ENCODE measurements around the gene SCNN1A.

DNA sequence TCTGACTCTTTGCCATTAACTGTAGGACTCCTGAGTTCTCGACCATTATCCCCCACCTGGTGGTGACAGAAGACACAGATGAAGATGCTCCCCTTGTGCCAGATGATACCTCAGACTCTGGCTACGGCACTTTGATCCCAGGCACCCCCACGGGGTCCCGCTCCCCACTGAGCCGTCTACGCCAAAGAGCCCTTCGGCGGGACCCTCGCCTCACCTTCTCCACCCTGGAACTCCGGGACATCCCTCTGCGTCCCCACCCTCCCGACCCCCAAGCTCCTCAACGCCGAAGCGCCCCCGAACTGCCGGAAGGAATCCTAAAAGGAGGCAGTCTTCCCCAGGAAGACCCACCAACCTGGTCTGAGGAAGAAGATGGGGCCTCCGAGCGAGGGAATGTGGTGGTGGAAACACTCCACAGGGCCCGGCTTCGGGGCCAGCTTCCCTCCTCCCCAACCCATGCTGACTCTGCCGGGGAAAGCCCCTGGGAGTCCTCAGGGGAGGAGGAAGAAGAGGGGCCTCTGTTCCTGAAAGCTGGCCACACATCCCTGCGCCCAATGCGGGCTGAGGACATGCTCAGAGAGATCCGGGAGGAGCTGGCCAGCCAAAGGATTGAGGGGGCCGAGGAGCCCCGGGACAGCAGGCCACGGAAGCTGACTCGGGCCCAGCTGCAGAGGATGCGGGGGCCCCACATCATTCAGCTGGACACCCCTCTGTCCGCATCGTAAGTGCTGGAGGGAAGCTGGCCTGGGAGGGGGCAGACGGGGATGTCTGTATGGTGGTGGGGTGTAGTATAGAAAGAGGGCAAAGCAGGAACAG lies 47.9 kb downstream of the SCNN1A start:
- TF ChIP-seq, protein P1, sequence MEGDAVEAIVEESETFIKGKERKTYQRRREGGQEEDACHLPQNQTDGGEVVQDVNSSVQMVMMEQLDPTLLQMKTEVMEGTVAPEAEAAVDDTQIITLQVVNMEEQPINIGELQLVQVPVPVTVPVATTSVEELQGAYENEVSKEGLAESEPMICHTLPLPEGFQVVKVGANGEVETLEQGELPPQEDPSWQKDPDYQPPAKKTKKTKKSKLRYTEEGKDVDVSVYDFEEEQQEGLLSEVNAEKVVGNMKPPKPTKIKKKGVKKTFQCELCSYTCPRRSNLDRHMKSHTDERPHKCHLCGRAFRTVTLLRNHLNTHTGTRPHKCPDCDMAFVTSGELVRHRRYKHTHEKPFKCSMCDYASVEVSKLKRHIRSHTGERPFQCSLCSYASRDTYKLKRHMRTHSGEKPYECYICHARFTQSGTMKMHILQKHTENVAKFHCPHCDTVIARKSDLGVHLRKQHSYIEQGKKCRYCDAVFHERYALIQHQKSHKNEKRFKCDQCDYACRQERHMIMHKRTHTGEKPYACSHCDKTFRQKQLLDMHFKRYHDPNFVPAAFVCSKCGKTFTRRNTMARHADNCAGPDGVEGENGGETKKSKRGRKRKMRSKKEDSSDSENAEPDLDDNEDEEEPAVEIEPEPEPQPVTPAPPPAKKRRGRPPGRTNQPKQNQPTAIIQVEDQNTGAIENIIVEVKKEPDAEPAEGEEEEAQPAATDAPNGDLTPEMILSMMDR (conservative IDR thresholded peaks at IDR 0.05; ENCODE audit: low read length): no peak
- no peak for TF ChIP-seq EZH2phosphoT487 (IDR thresholded peaks at IDR 0.05; ENCODE audit: borderline replicate concordance, low read depth, low read length)
